Measurements from ENCODE around the gene PCBP3.

Gene PCBP3

DNA sequence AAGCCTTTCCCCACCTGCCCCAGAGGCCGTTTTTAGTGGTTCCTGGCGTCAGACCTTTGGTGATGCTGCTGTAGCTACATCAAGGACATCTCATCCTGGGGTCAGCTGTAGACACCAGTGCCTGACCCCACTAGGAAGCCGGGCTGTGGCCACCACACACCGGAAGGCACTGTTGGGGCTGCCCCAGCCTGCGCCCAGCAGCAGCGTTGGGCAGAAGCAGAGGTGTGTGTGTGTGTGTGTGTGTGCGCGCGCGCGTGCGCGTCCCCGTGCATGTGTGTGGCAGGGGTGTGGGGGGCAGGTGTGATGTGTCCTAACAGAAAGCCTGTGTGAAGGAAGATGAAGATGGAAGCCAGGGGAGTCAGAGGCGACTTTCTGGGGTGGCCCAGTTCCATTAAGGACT lies 276.1 kb downstream of the PCBP3 start:
- DNase-seq, result no peak

DNA sequence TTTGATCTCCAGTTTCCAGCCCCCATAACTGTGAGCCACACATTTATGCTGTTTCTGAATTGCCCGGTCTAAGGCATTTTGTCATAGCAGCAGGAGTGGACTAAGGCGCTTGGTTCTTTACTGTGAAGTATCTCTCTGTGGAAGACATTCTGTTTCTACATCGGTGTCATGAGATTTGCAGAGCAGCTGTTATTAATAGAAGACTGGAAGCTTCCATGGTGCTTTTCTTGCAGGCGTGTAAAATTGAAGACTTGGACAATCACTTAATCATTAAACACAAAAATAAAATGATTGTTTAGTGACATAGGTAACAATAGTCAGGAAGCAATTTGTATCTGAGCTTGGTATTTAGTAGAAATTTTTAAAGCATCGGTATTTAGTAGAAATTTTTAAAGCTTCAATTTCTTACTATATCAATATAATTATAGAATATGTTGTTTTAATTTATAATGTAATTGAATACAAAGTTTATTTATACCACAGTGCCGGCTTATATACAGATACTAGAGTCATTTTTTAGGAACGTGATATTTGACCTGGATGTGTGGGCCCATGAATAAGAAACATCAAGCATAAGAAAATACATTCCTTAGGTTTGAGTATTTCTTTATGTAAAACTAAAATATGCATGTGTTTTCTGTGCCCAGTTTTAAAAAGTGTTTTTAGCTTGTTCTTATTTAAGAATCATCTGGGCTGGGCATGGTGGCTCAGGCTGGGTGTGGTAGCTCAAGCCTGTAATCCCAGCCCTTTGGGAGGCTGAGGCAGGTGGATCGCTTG lies 277.5 kb downstream of the PCBP3 start:
- DNase-seq, result no peak

DNA sequence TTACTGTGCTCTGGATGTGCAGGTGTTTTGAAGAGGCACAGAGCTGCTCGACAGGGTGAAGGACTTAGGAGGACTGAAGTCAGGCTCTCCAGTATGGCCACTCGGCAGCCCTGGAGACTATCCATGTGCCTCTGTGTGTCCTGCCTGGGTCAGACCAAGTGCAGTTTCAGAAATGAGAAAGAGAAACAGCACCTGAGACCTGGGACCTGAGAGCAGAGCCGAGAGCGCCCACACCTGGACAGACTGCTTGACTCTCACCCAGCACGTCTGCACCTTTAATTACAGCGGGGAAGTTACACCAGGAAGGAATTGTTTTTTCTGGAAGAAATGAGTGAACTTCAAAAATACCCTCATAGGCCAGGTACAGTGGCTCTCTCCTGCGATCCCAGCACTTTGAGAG lies 278.4 kb downstream of the PCBP3 start:
- DNase-seq, result no peak

DNA sequence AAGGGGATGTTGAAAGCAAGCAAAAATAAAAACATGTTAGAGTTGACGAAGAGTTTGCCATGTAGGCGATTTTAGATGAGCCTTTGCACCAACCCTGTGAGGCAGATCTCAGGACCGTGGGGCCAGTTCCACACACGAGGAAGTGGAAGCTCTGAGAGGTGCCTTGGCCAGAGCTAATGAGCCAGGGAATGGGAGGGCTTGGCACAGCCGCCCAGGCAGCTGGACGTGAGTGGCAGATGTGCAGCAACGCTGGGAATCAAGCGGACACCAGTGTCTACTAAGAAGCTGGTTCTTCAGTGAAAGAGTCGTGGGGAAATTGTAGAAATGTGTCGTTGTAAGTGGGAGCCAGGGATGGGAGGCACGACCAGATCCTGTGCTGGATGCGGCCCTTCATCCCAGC lies 279.1 kb downstream of the PCBP3 start:
- no peak for DNase-seq

DNA sequence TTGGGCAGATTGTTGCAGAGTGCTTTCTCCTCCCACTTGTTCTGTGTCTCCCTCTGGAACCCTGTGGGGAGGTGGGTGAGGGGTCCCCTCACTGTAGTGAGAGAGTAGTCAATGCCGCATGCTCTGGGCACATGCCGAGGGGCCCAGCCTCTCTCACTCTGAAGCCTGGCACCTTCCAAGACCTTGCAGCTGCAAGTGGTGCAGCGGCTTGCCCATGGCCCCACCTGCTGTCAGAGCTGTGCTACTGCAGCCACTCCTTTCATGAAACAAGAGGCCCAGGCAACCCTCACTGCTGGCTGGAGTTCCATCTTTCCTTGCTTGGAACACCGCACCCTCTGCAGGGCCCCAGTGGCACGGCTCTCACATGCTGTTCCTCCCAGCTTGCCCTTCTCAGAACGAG lies 279.6 kb downstream of the PCBP3 start:
- DNase-seq, result peak; percentile 56 to 65

DNA sequence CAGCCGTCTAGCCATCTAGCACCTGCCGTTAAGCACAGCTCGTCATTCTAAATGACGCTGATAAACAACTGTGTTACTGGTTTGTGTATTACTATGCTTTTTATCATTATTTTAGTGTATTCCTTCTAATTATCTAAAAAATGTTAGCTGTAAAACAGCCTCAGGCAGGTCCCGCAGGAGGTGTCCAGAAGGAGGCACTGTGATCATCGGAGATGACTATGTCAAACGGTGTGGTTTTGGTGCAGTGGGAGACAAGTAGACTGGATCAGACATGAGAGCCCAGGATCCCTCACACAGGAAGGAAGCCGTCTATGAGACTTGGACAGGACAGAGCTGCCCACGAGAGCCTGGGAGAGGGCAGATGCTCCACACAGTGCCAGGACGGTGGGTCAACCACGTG lies 282.8 kb downstream of the PCBP3 start:
- no peak for DNase-seq

DNA sequence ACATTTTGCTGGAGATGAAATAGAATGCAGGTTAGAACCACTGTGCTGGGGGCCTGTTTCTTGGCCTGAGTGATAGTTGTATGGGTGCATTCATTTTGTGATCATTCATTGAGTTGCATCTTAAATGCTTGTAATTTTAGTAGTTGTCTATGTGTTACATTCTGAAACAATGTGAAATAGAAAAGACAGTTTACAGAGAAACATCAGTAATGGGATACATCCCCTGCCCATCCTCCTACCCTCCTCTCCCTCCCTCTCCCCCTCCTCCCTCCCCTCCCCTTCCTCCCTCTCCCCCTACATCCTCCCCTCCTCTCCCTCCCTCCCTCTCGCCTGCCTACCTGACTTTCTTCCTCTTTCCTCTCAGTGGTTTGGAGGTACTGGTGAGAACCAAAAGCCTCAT lies 283.5 kb downstream of the PCBP3 start:
- no peak for DNase-seq

DNA sequence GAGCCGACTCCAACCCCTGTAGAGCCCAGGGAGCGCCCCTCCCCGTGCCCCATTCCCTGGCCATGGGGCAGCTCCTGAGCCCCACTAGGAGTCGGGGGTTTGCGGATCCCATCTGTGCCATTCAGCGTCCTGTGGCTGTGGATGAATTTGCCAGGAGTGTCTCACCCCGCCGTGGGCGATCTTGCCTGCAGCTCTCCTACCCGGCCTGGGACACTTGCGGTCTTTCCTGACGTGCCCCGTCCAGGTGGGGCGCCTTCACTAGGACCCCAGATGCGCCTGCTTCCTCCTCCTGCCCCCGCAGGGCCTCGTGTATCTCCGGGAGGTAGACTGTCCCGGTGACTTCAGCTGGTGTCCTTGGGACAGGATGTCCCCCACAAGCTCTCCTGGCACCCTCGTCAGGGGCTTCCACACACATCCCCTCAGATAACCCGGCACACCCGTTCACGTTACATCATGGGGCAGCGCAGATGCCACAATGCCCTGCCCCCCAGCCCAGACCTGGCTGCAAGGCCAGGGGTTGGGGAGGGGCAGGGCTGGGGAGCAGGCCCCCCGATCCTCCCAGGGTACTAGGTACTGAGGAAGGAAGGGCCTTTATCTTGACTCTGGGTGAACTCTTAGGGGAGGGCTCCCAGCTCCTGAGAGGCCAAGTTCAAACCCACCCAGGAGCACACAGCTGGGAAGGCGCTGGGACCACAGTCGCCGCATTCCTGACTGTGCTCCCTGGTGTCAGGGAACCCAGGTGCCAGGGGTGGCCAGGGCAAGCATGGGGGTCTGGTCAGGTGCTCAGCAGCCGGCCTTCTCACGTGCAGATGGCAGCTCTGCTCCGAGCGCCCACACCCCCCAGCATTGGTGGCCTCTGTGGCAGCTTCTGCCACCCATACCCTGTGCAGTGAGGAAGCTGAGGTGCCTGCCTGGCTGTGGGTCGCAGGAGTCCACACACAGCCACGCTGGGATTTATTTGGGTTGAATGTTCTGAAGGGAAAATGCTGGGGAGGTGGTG lies 284.6 kb downstream of the PCBP3 start:
- no peak for DNase-seq

DNA sequence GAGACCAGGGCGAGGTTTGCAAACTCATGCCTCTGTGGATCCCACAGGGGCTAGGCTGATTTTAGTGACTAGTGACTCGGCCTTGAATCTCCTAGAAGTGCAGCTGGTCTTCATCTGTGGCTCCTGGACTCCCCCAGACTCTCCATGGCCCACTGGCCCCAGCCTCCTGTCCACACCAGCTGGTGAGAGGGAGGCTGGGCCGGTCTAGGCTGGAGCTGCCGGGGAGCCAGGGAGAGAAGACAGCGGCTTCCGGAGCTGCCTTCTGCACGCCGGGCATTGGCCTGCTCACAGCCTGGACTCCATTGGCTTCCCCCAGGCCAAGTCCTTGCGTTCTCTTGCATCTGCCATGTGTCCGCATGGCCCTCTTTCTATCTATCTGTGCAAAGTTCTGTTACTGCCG lies 285.9 kb downstream of the PCBP3 start:
- no peak for DNase-seq

DNA sequence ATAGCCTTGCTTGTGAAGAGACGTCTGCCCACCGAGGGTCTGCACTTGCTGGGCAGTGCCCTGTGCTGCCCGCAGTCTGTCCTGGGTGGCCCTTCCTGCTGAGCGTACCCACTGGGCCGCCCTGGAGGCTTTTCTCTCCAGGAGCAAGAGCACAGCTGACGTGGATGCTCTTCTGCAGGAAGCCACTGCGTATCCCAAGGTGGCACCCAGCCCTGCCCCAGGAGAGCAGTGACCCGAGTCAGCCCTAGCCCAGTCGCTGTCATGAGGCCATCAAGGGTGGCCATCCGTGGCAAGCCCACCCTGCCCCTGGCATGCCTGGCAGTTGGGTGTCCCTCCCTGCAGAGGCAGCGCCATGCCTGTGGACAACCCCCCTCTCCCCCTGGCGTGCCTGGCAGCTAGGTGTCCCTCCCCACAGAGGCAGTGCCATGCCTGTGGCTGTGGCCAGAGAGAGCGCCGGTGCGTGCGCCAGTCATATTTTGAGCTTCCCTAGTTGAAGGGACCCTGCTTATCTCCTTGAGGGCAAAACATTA lies 286.8 kb downstream of the PCBP3 start:
- no peak for DNase-seq

DNA sequence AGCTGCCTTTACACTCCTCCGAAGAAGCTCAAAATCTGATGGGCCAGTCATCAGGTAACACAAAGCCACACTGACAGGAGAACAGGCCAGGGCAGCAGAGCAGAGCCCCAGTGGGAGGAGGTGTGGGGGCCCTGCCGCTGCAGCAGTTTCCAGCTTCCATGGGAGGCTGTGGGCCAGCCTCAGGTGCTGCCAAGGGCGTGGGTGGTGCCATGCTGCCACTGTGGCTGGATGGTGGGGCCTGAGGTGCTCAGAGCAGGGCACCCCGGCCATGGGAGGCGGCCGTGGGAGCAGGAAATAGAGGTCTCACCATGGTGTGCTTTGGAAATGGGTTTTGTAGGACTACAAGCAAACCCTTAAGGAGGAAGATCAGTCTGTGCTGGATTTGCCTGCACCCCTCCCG lies 287.3 kb downstream of the PCBP3 start:
- DNase-seq, result no peak

DNA sequence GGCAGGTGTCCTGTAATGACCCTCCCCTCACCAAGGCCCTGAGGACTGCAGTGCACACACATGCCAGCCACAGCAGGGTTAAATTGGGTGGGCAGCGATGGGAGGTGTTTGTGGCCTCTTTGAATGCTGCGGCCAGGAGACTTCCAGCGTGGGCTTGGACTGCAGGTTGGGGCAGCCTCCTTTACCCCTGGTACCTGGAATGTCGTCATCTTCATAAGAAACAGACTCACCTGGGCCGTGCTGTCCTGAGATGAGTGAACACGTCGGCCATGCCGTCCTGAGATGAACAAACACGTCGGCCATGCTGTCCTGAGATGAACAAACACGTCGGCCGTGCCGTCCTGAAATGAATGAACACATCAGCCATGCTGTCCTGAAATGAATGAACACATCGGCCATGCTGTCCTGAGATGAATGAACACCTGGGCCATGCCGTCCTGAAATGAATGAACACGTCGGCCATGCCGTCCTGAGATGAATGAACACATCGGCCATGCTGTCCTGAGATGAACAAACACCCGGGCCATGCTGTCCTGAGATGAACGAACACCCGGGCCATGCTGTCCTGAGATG lies 288.0 kb downstream of the PCBP3 start:
- DNase-seq, result no peak

DNA sequence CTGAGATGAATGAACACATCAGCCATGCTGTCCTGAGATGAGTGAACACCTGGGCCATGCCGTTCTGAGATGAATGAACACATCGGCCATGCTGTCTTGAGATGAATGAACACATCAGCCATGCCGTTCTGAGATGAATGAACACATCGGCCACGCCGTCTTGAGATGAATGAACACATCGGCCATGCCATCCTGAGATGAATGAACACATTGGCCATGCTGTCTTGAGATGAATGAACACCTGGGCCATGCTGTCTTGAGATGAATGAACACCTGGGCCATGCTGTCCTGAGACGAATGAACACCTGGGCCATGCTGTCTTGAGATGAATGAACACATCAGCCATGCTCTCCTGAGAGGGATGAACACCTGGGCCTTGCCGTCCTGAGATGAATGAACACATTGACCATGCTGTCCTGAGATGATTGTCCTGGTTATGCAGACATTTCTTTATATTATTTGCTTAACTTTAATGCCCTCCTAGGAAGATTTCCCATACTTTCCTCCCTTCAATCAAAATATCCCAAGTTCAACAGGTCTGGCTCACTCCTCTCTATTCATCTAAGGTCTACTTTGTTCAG lies 289.5 kb downstream of the PCBP3 start:
- no peak for DNase-seq

DNA sequence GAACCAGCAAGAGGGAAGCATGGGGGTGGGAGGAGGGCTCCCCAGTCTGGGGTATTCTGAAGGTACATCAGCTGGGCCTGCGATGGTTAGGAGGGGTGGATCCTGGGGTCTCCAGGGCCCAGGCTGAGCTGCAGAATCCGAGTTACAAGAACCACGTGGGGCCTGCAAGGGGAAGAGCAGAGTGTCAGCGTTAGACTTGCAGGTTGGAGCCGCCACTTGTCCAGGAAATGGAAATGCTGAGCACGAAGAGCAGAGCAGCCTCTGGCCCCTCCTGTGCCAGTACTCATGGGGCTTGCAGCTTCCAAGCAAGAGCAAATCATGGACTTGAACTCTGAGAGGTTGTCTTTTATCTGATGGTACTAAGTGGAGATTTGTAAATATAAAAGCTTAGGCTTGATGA lies 290.6 kb downstream of the PCBP3 start:
- DNase-seq, result no peak

DNA sequence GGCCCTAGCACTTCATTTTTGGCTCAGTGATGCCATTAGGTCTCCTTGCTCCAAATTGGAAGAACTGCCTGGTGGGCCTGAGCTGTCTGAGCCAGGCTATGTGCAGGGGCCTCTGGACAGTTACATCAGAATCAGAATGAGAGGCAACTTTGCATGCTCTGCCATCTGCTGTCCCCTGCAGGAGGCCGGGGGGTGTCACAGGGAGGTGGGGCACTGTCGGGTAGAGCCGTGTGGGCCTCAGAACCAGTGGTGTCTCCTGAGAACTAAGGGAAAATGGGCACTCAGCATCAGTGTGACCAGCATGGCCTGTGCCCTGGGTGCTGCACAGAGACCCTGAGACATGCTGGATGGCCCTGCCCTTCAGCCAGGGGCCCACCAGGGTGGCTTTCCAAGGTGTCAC lies 291.0 kb downstream of the PCBP3 start:
- DNase-seq, result no peak

DNA sequence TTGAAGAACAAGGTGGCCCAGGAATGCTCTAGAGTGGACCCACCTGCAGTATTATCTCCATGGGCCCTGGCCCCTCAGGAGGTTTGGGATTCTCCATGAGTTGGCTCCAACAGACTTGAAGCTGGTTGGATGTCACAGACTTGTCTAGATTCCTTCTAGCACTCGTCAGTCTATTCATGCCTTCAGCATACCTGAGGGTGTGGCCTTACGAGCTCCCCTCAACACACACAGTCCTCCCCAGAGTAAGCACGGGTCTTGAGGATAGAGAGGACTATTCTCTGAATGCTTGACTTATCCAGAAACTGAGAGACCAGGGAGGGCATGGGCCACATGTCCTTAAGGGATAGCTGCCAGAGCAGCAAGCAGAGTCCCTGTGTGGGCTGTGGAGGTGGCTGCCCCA lies 292.1 kb downstream of the PCBP3 start:
- DNase-seq, result no peak

DNA sequence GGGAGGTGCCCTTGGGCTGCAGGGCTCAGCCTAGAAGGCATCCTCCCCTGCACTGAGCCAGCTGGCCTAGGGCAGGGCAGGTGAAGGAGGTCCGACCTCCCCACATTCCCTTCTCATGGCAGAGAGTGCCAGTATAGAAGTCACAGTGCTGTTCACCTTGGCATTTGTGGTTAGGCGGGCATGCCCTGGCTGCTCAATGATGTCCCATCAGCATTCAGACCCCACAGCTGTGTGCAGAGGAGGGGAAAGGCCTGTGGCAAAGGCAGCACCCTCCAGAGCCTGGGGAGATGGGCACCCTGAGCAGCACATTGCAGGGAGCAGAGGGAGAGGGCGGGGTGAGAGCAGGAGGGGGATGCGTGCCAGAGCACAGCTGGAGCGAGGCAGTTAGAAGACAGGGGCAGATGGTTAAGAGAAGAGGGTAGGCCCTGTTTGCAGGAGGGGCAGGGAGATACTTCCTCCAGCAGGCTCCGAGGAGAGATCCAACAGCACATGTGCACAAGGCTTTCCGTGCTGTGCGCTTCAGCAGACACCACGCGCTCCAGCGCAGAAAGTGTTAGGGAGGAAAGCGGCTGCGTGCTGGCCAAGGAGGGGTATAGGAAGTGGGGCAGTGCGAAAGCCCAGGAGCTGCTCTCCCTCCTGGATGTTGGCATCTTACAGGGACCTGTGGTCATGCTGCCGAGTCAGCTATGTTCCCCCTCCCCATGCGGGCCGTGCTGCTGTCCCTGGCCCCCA lies 294.4 kb downstream of the PCBP3 start:
- no peak for DNase-seq

DNA sequence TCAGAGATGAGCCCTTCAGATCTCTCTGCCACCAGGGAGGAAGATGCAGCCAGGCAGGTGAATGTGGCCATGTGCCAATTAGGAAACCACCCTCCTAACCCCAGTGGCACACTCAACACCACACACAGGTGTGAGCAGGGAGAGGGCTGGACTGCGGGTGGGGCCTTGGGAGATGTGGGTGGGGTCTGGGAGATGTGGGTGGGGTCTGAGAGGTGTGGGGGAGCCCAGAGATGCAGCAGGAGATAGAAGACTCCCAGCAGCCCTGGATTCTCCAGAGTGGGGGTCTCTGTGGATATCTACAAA lies 294.9 kb downstream of the PCBP3 start:
- no peak for DNase-seq

DNA sequence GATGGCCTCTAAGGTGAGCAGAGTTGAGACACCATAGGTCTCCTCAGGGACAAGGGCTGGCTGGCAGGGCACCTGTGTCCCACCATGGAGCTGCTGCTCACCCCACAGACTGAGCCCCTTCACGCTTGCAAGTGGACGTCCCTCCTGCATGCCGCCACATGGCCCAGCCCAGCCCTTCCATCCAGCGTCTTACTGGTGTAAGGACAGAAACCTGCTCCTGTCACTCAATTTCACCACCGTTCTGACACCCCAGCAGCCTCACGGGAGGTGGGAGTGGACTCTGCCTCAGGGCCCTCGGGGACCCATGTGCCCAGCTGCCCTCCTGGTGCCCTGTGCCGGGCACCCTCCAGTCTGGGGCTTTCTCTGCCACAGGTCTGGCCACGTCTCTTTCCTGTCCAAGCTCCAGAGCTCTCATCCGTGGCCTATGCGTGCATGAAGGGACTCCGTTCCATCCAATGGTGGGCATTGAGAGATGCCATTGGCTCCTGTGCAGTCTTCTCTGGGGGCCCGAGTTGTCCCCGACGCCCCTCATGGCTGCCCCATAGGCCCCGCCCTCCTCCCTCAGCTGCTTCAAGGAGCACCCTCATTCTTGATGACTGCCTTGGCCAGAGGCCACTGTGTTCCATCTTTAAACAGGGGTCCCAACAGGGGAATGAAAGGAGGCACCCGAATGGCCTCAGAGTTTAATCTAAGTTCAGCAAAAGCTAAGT lies 295.4 kb downstream of the PCBP3 start:
- no peak for DNase-seq

DNA sequence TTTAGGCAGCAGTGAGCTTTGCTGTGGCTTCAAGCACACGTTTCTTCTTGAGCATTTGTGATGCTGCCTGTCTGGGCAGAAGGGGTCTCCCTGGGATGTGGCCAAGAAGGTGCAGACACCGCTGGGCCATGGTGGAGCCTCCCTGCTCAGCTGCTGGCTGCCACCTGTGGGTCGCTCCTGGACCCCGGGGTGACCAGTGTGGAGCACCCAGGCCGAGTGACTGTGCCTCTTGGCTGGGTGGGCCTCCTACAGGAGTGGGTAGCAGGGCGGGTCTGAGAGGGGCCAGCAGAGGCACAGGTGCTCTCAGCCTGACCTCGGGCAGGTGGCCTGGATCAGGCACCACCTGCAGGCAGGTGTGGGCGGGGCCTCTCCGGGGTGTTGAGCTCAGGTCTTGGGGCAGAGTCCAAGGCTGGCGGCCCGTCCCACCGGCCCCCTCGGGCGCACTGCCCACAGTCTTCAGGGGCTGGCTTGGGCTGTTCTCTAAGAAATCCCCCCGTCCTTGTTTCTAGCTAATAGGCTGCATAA lies 296.1 kb downstream of the PCBP3 start:
- DNase-seq, result no peak

DNA sequence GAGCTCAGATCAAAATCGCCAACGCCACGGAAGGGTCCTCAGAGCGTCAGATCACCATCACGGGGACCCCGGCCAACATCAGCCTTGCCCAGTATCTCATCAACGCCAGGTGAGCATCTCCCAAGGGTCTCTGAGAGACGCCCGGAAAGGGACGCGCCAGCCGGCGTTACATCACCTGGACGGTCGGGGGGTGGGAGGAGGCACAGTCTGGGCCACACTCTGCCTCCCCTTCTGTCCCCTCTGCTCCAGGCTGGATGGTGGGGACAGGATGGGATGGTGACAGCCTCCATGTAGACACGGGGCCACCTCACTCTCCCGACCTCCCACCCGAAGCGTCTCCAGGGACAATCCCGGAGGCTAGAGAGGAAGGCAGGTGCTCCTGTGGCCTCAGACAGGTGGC lies 296.6 kb downstream of the PCBP3 start:
- no peak for DNase-seq
